ENCODE measurements around the gene FANCB. TPM values are rescaled to one million over a fixed set of nuclear protein-coding genes. Genes with fewer than 3 reads are reported as not detected.

FANCB gene
- total RNA-seq, 1 donor from 2014 or later, result 24.5 TPM

- Mint-ChIP-seq H3K4me3 (no peak overlapping the region), H3K27ac (no peak overlapping the region), H3K27me3 (ENCODE audit: insufficient read depth, low read depth) (no peaks in the 10 kb centered on the region), H3K9me3 (peaks cover 3% of the 10 kb centered on the region), H3K36me3 (no peaks in the 10 kb centered on the region), H3K4me1 (no peaks in the 10 kb centered on the region)
- Histone ChIP-seq H3K9ac (no peak overlapping the region), H3F3A (ENCODE audit: low read depth) (no peaks in the 10 kb centered on the region), H3K9me3 (ENCODE audit: low read depth) (peaks cover 6% of the 10 kb centered on the region), H3K27ac (no peak overlapping the region), H3K4me2 (no peak overlapping the region), H4K20me1 (ENCODE audit: low read depth) (no peaks in the 10 kb centered on the region), H3K4me1 (no peaks in the 10 kb centered on the region), H2AFZ (replicated peaks) (no peak overlapping the region), H3K79me2 (ENCODE audit: low read depth) (no peaks in the 10 kb centered on the region), H3K36me3 (no peaks in the 10 kb centered on the region), H3K4me3 (no peak overlapping the region), H3K27me3 (no peaks in the 10 kb centered on the region)
- TF ChIP-seq EZH2phosphoT487 (IDR thresholded peaks at IDR 0.05), result no peak
- TF ChIP-seq CTCF (IDR thresholded peaks at IDR 0.05), result no peak
- no peak for TF ChIP-seq EZH2 (IDR thresholded peaks at IDR 0.05)
- no peak for DNase-seq (ENCODE audit: low spot score)
These were observed 40.3 kb downstream of the FANCB start for GRCh38 chrX:14832586-14832985.

- Mint-ChIP-seq H3K27me3 (ENCODE audit: insufficient read depth, low read depth) (no peaks in the 10 kb centered on the region), H3K4me3 (no peak overlapping the region), H3K9me3 (peaks cover 3% of the 10 kb centered on the region), H3K27ac (no peak overlapping the region), H3K36me3 (no peaks in the 10 kb centered on the region), H3K4me1 (no peaks in the 10 kb centered on the region)
- no peaks in the 10 kb centered on the region for H3K4me1 ChIP-seq
- H3K36me3 ChIP-seq, result no peaks in the 10 kb centered on the region
- no peak overlapping the region for H3K9ac ChIP-seq
- no peaks in the 10 kb centered on the region for H3K27me3 ChIP-seq
- TF ChIP-seq EZH2 (IDR thresholded peaks at IDR 0.05) (no peak), CTCF (IDR thresholded peaks at IDR 0.05) (no peak), EZH2phosphoT487 (IDR thresholded peaks at IDR 0.05) (no peak)
- no peaks in the 10 kb centered on the region for H4K20me1 ChIP-seq (ENCODE audit: low read depth)
- peaks cover 6% of the 10 kb centered on the region for H3K9me3 ChIP-seq (ENCODE audit: low read depth)
- H2AFZ ChIP-seq (replicated peaks), result no peak overlapping the region
- no peak for DNase-seq (ENCODE audit: low spot score)
- no peak overlapping the region for H3K4me2 ChIP-seq
- no peak overlapping the region for H3K4me3 ChIP-seq
- H3K27ac ChIP-seq, result no peak overlapping the region
- no peaks in the 10 kb centered on the region for H3F3A ChIP-seq (ENCODE audit: low read depth)
- H3K79me2 ChIP-seq (ENCODE audit: low read depth), result no peaks in the 10 kb centered on the region
These were observed 40.7 kb downstream of the FANCB start for GRCh38 chrX:14832151-14832550.

DNA sequence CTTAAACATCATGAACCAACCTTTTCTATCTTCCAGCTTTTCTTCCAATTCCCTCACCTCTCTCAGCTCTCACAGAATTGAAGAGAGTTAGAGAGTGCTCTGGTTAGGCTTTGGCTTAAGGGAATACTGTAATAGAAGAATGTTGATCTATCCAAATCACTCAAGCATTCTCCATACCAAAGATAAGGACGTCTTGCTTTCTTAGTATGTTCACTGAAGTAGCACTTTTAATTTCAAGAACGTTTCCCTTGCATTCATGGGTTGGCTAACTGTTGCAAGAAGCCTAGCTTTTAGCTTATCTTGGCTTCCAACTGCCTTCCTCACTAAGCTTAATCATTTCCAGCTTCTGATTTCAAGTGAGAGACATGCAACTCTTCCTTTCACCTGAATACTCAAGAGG lies 43.2 kb downstream of the FANCB start:
- Histone ChIP-seq H3F3A (ENCODE audit: low read depth) (no peaks in the 10 kb centered on the region), H3K27ac (no peak overlapping the region), H3K4me1 (no peaks in the 10 kb centered on the region), H3K4me3 (no peak overlapping the region), H4K20me1 (ENCODE audit: low read depth) (no peaks in the 10 kb centered on the region), H3K9me3 (ENCODE audit: low read depth) (peaks cover 6% of the 10 kb centered on the region), H3K79me2 (ENCODE audit: low read depth) (no peaks in the 10 kb centered on the region), H3K4me2 (no peak overlapping the region), H3K36me3 (no peaks in the 10 kb centered on the region), H2AFZ (replicated peaks) (no peak overlapping the region), H3K9ac (no peak overlapping the region), H3K27me3 (no peaks in the 10 kb centered on the region)
- H3K9me3 Mint-ChIP-seq, result peaks cover 3% of the 10 kb centered on the region
- H3K27me3 Mint-ChIP-seq (ENCODE audit: insufficient read depth, low read depth), result no peaks in the 10 kb centered on the region
- no peaks in the 10 kb centered on the region for H3K4me1 Mint-ChIP-seq
- no peak overlapping the region for H3K27ac Mint-ChIP-seq
- H3K36me3 Mint-ChIP-seq, result no peaks in the 10 kb centered on the region
- no peak for TF ChIP-seq EZH2phosphoT487 (IDR thresholded peaks at IDR 0.05)
- TF ChIP-seq EZH2 (IDR thresholded peaks at IDR 0.05), result no peak
- no peak for TF ChIP-seq CTCF (IDR thresholded peaks at IDR 0.05)
- DNase-seq (ENCODE audit: low spot score), result no peak
- H3K4me3 Mint-ChIP-seq, result no peak overlapping the region
